Measurements from ENCODE around the gene MPI. TPM values are rescaled to one million over a fixed set of nuclear protein-coding genes. Genes with fewer than 3 reads are reported as not detected.

MPI gene
- total and polyA plus RNA-seq, 2 of the 8 experiments (the other 6 are each of a cell fraction or from before 2014, with no cell fraction given), result 31.0 to 74.8 TPM

DNA sequence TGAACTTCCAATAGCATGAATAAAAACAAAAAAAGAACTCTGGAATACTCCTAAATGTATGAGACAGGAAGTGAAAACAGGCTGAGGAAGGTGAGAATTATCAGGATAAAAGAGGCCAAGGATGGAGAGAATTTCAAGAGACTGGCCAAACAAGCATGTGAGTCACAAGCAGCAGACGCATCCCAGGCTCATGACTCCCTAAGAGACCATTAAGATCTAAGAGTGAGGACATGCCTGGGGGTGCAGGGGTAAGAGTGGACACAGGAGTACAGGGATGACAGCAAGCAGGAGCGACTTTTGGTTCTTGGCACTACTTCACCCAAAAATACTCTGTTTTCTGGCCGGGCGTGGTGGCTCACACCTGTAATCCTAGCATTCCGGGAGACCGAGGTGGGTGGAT is 23.8 kb upstream of the MPI start:
- Histone ChIP-seq H4K20me1 (replicated peaks in 1 of 2; ENCODE audit: control insufficient read depth in 1 of 2, insufficient read depth in 2 of 2, low read length in 2 of 2) (peaks cover 3 to 12% of the 10 kb centered on the region in 2 experiments), H2BK12ac (ENCODE audit: low read depth, low read length) (no peak overlapping the region), H3K4me3 (ENCODE audit: extremely low read depth in 1 of 4, insufficient read depth in 2 of 4, low read depth in 3 of 4, low read length in 4 of 4) (no peak overlapping the region), H3K27me3 (replicated peaks in 1 of 4; ENCODE audit: control insufficient read depth in 3 of 4, extremely low read depth in 1 of 4, insufficient read depth in 3 of 4, low read length in 3 of 4) (no peaks in the 10 kb centered on the region), H3K14ac (ENCODE audit: insufficient read length) (no peak overlapping the region), H2BK120ac (replicated peaks; ENCODE audit: low read depth, low read length) (no peak overlapping the region), H3K23me2 (ENCODE audit: low read depth, low read length) (peaks cover 2% of the 10 kb centered on the region; the same call in 1 of the 2 replicates), H3K23ac (ENCODE audit: insufficient read length) (no peak overlapping the region), H3K36me3 (ENCODE audit: control insufficient read depth in 2 of 4, insufficient read depth in 4 of 4, low read length in 3 of 4) (no peaks in the 10 kb centered on the region), H2BK20ac (ENCODE audit: low read length) (no peak overlapping the region), H3K9ac (replicated peaks in 1 of 4; ENCODE audit: extremely low read depth in 1 of 4, low read depth in 3 of 4, low read length in 3 of 4) (no peak overlapping the region), H3K4ac (replicated peaks; ENCODE audit: insufficient read length, low read depth, low read length) (no peak overlapping the region), H3K79me1 (ENCODE audit: low read depth, low read length) (peaks cover 9% of the 10 kb centered on the region; the same call in 1 of the 2 replicates), H2AFZ (ENCODE audit: low read length) (no peak overlapping the region), H2AK5ac (ENCODE audit: low read depth, low read length) (no peak overlapping the region), H3K4me1 (replicated peaks in 1 of 4; ENCODE audit: control insufficient read depth in 3 of 4, insufficient read depth in 4 of 4, low read length in 3 of 4) (no peaks in the 10 kb centered on the region), H3K18ac (ENCODE audit: extremely low read depth, low read length) (no peak overlapping the region), H4K91ac (replicated peaks; ENCODE audit: insufficient read length, low read length) (no peak overlapping the region), H2BK5ac (ENCODE audit: low read depth, low read length) (no peak overlapping the region; the same call in 1 of the 2 replicates), H3K27ac (ENCODE audit: low read depth, low read length) (no peak overlapping the region), H3K79me2 (ENCODE audit: control insufficient read depth in 1 of 2, insufficient read depth in 2 of 2, low read length in 2 of 2) (peaks cover 0 to 48% of the 10 kb centered on the region in 2 experiments; a peak in 2 of 4 replicates), H3K9me3 (ENCODE audit: insufficient read depth in 2 of 2, low read depth in 1 of 2, low read length in 1 of 2) (no peaks in the 10 kb centered on the region), H3K4me2 (ENCODE audit: insufficient read depth in 1 of 2, low read depth in 2 of 2, low read length in 2 of 2) (no peak overlapping the region), H2BK15ac (ENCODE audit: low read length) (no peak overlapping the region), H4K5ac (ENCODE audit: insufficient read length, low read depth, low read length) (no peak overlapping the region), H4K8ac (ENCODE audit: extremely low read depth, insufficient read depth, low read length) (no peak overlapping the region), H3K56ac (replicated peaks; ENCODE audit: insufficient read length, low read depth, low read length) (no peak overlapping the region)
- no peak for DNase-seq (ENCODE audit: low read depth in 1 of 2, low spot score in 2 of 2)
- POLR2A ChIA-PET (ENCODE audit: partially characterized antibody), result interaction anchor here (0.7 kb wide), 1 partner anchor 158 kb away, joined by 4 read pairs; no protein-coding TSS in a partner anchor
- CTCF ChIA-PET (ENCODE audit: partially characterized antibody), result no interaction called here
- WGBS, 2 experiments (ENCODE audit: extremely low coverage in 1 of 2, insufficient coverage in 1 of 2, insufficient read length in 1 of 2, insufficient replicate concordance in 2 of 2, low coverage in 1 of 2, low lambda C conversion rate in 2 of 2, missing lambda C conversion rate in 1 of 2), result 91% methylated on average over 6 of the region's 6 CpGs; no CpG with 5 or more reads in 1 of the 2 experiments
- no peak for FAIRE-seq
- TF ChIP-seq TAF1 (IDR thresholded peaks at IDR 0.05; ENCODE audit: low read depth, low read length), result no peak
- no peak for TF ChIP-seq SRF (IDR thresholded peaks at IDR 0.05; ENCODE audit: low read depth, low read length)
- no peak for TF ChIP-seq ASH2L (IDR thresholded peaks at IDR 0.05; ENCODE audit: low read length)
- no peak for TF ChIP-seq NANOG (IDR thresholded peaks at IDR 0.05; ENCODE audit: insufficient read depth, low read depth, low read length, poor library complexity, severe bottlenecking)
- no peak for TF ChIP-seq CHD2 (IDR thresholded peaks at IDR 0.05; ENCODE audit: low read length)
- TF ChIP-seq SAP30 (IDR thresholded peaks at IDR 0.05; ENCODE audit: insufficient read depth, insufficient replicate concordance, low read length), result no peak
- no peak for TF ChIP-seq SIN3A (conservative IDR thresholded peaks at IDR 0.05 in 1 of 2, IDR thresholded peaks at IDR 0.05 in 1 of 2; ENCODE audit: low read depth in 1 of 2, low read length in 2 of 2)
- TF ChIP-seq CTCF (IDR thresholded peaks at IDR 0.05; ENCODE audit: control extremely low read depth in 1 of 3, insufficient read depth in 1 of 3, low read depth in 1 of 3, low read length in 3 of 3), result no peak
- TF ChIP-seq TCF12 (IDR thresholded peaks at IDR 0.05; ENCODE audit: low read depth, low read length), result no peak
